ENCODE data around the gene ERC2.

DNA sequence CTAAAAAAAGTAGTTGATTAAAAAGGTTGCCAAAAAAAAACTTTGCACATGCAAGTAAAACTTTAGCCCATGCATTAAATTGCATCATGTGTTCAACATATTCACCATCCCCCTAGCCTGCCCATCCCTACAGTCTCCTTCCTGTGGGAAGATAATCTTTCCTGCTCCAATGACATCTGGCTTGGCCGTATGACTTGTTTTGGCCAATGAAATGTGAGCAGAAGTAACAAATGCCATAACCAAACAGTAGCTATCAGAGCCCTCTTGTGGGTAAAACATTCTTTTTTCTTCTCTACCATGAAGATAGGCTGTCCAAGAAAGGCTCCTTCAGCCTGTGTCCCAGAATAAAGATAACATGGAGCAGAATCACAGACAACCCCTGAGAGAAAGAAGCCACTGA lies 15.3 kb downstream of the ERC2 start:
- TF ChIP-seq, protein P1, sequence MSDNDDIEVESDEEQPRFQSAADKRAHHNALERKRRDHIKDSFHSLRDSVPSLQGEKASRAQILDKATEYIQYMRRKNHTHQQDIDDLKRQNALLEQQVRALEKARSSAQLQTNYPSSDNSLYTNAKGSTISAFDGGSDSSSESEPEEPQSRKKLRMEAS (IDR thresholded peaks at IDR 0.05; ENCODE audit: insufficient read depth, insufficient read length) = no peak
- TF ChIP-seq, protein P2, sequence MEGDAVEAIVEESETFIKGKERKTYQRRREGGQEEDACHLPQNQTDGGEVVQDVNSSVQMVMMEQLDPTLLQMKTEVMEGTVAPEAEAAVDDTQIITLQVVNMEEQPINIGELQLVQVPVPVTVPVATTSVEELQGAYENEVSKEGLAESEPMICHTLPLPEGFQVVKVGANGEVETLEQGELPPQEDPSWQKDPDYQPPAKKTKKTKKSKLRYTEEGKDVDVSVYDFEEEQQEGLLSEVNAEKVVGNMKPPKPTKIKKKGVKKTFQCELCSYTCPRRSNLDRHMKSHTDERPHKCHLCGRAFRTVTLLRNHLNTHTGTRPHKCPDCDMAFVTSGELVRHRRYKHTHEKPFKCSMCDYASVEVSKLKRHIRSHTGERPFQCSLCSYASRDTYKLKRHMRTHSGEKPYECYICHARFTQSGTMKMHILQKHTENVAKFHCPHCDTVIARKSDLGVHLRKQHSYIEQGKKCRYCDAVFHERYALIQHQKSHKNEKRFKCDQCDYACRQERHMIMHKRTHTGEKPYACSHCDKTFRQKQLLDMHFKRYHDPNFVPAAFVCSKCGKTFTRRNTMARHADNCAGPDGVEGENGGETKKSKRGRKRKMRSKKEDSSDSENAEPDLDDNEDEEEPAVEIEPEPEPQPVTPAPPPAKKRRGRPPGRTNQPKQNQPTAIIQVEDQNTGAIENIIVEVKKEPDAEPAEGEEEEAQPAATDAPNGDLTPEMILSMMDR (IDR thresholded peaks at IDR 0.05; ENCODE audit: extremely low read depth in 1 of 2, insufficient read depth in 1 of 2, low read depth in 1 of 2, low read length in 2 of 2) = no peak
